GM12874 (cell line): ENCODE data around the gene HMG20A.

ENCODE experiments used
- CTCF ChIP-seq: IDR thresholded peaks from 2 replicates; pipeline ENCODE4 v1.5.1; 2011; ENCODE audit warnings: low read depth, mild to moderate bottlenecking, control low read depth, low read length, moderate library complexity; ENCODE audit not compliant: insufficient read depth

Gene HMG20A

DNA sequence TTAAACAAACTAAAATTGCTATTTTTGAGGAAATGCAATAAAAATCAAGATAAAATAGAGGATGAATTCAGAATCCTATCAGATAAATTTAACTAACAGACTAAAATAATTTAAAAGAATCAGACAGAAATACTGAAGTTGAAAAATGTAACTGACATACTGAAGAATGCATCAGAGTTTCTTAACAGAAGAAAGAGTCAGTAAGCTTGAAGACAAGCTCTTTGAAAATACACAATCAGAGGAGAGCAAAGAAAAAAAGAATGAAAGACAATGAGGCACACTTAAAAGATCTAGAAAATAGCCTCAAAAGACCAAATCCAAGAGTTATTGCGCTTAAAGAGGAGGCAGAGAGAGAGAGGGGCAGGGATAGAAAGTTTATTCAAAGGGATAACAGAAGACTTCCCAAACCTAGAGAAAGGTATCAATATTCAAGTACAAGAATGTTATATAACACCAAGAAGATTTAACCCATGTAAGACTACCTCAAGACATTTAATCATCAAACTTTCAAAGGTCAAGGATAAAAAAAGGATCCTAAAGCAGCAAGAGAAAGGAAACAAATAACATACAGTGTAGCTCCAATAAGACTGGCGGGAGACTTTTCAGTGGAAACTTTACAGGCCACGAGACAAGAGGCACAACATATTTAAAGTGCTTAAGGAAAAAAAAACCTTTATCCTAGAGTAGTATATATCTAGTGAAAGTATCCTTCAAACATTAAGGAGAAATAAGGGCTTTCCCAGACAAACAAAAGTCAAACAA is 25.5 kb upstream of the HMG20A start:
- no peak for TF ChIP-seq CTCF

GRCh38 chr15:77396692-77397091 is 24.0 kb upstream of the HMG20A start:
- no peak for TF ChIP-seq CTCF

DNA sequence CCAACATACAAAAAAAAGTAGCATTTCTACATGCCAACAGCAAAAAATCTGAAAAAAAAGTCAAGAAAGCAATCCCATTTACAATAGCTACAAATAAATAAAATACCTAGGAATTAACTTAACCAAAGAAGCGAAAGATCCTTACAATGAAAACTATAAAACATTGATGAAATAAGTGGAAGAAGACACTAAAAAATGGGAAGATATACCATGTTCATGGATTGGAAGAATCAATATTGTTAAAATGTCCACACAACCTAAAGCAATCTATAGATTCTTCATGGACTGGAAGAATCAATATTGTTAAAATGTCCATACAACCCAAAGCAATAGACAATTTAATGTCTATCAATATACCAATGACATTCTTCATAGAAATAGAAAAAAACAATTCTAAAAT is 21.8 kb upstream of the HMG20A start:
- no peak for TF ChIP-seq CTCF

DNA sequence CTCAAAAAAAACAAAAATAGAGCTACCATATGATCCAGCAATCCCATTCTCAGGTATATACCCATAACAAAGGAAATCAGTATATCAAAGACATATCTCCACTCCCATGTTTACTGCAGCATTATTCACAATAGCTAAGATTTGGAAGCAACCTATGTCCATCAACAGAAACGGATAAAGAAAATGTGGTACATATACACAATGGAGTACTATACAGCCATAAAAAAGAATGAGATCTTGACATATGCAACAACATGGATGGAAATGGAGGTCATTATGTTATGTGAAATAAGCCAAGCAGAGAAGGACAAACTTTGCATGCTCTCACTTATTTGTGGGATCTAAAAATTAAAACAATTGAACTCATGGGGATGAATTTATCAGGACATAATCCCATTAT is 20.4 kb upstream of the HMG20A start:
- TF ChIP-seq CTCF, result no peak

DNA sequence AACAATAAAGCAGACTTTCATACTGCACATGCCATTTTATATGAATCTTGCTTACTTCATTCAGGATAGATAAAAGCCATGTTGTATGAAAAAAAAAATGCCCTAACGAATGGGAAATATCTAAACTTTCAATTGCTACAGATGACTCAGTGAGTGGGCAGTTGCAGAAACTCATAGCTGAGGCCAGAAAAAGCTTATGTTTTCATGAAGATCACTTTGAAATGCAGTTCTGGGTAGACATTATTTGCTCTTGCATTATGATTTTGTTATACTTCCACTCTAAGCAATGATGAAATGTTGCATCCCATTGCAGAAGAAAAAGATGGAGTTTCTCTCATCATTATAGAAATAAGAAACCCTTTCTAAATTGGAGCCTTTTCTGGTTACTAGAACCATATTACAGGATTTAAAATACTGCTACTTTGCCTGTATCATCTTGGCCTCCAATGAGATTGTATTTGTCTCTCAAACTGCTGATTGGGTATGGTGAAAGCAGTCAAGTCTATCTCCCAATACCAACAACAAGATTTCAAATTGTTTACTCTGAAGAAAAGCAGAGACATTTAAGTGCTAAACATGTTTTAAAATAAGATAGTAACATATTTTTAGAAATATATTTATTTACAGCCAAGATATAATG is 17.8 kb upstream of the HMG20A start:
- TF ChIP-seq CTCF, result no peak

- no peak for TF ChIP-seq CTCF
Measured at GRCh38 chr15:77406846-77407245, 13.8 kb upstream of the HMG20A start.

DNA sequence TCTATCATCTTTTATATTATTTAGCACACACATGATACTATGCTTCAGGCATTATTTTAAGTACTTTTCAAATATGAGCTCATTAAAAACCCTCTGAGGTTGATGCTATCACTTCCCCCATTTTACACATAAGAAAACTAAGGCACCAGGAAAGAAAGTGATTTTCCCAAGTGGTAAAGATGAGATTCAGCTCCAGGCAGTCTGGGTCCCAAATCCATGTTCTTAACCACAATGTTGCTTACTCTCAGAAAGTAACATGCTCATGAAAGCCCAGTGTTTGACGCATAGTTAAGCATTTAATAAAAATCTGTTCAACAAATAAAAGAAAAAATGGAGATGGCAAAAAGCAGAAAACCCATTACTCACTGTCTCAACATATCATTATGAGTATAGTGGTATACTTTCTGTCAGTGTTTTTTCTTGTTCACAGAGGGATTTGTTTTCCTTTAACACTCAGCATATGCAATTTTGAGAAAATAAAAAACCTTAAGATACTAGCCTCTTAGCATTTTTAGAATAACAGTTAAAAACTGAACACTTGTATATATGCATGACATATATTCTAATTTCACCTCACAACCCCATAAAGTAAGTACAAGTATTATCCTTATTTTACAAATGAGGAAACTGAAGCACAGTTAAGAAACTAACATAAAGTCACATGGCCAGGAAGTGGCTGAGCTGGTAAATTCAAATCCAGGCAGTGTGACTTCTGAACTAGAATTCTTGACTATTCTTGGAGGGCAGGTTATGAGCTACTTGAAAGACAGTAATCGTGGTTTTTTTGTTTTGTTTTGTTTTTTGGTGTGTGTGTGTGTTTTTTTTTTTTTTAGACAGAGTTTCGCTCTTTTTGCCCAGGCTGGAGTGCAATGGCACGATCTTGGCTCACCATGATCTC is 11.2 kb upstream of the HMG20A start:
- TF ChIP-seq CTCF, result no peak
